ENCODE data around the gene AJM1.

AJM1 gene

GRCh38 chr9:136886610-136887597, 44.6 kb downstream of the AJM1 start:
- peak; percentile 8; the same call in 1 of the 2 replicates for TF ChIP-seq POLR2A (IDR thresholded peaks at IDR 0.05; ENCODE audit: low read depth, low read length)
- FAIRE-seq (no peak), DNase-seq (ENCODE audit: insufficient read length, low spot score) (peak; percentile 93)

DNA sequence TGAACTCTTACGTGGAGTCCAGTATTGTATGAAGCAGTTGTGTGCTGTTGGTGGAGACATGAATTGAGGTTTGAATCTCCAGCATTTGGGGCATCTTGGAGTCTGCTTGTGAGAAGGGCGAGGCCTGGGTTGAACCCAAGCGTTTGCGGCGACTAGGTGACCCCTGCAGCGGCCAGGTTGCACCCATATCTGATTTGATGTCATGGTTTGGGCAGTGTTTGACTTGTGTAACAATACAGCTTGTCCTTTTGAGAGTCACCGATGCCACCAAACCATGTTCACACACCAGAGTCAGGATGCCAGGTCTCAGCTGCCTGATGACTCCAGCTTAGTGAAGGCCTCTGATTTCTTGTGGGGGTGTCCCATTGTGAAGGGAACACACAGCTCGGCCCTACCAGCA, 46.2 kb downstream of the AJM1 start:
- no peak for FAIRE-seq
- no peak for TF ChIP-seq POLR2A (IDR thresholded peaks at IDR 0.05; ENCODE audit: low read depth, low read length)
- DNase-seq (ENCODE audit: insufficient read length, low spot score) = no peak

- FAIRE-seq (no peak), DNase-seq (ENCODE audit: insufficient read length, low spot score) (no peak)
- TF ChIP-seq POLR2A (IDR thresholded peaks at IDR 0.05; ENCODE audit: low read depth, low read length) = no peak
Measured at GRCh38 chr9:136889858-136890257, 47.6 kb downstream of the AJM1 start.

DNA sequence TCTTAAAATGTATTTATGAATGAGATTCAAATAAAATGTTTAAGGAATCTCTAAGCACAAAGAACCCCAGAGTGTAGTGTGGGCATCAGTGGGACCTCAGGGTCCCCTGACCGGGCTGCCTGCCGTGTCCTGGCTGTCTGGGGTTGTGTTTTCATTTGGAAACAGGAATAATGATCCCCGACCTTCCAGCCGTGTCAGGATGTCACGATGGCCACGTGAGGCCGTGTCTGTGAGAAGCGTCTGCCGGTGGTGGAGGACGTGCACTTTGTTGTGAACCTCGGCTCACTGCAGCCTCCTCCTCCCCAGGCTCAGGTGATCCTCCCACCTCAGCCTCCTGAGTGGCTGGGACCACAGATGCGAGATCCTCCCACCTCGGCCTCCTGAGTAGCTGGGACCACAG, 48.4 kb downstream of the AJM1 start:
- no peak for TF ChIP-seq POLR2A (IDR thresholded peaks at IDR 0.05; ENCODE audit: low read depth, low read length)
- FAIRE-seq = no peak
- no peak for DNase-seq (ENCODE audit: insufficient read length, low spot score)
